ENCODE measurements around the gene EFS.

DNA sequence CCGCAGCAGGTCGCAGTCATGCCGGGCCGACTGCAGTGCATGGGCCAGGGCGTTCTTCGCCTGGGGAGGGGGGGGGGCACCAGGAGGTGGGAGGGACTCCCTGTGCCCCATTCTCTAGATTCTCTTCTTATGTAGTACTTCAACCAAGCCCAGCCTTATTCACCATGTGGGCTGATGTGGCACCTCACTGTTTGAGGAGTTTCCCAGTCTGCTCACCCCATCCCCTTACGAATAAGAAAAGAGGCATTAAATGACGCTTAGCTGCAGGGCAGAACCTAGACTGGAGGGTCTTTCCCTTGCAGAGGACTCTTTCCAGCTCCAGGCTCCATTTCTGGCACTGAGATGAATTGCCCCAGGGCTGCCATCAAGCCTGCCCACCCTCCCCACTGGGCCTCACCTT is 24.0 kb upstream of the EFS start:
- no peak for TF ChIP-seq KLF16 (tag by site-specific recombination; IDR thresholded peaks at IDR 0.05)
- TF ChIP-seq ZNF76 (tag by site-specific recombination; IDR thresholded peaks at IDR 0.05; ENCODE audit: borderline replicate concordance, low read depth), result no peak
- TF ChIP-seq, protein P1, sequence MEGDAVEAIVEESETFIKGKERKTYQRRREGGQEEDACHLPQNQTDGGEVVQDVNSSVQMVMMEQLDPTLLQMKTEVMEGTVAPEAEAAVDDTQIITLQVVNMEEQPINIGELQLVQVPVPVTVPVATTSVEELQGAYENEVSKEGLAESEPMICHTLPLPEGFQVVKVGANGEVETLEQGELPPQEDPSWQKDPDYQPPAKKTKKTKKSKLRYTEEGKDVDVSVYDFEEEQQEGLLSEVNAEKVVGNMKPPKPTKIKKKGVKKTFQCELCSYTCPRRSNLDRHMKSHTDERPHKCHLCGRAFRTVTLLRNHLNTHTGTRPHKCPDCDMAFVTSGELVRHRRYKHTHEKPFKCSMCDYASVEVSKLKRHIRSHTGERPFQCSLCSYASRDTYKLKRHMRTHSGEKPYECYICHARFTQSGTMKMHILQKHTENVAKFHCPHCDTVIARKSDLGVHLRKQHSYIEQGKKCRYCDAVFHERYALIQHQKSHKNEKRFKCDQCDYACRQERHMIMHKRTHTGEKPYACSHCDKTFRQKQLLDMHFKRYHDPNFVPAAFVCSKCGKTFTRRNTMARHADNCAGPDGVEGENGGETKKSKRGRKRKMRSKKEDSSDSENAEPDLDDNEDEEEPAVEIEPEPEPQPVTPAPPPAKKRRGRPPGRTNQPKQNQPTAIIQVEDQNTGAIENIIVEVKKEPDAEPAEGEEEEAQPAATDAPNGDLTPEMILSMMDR (tag by site-specific recombination; IDR thresholded peaks at IDR 0.05), result no peak
